ENCODE measurements around the gene KCNF1.

KCNF1 gene

GRCh38 chr2:10940596-10940995 is 28.9 kb downstream of the KCNF1 start:
- 85 to 92% methylated on average over 2 of the region's 2 CpGs for WGBS, 2 experiments

GRCh38 chr2:10941383-10941782 is 29.6 kb downstream of the KCNF1 start:
- H3K4me3 ChIP-seq (ENCODE audit: insufficient read depth, low read depth, low read length) = no peak overlapping the region
- 87 to 88% methylated on average over 3 of the region's 3 CpGs for WGBS, 2 experiments
- no peaks in the 10 kb centered on the region for H3K4me1 ChIP-seq (ENCODE audit: control insufficient read depth, insufficient read depth, low read length)
- no peaks in the 10 kb centered on the region for H3K27me3 ChIP-seq (ENCODE audit: control insufficient read depth, insufficient read depth, low read length, poor library complexity, severe bottlenecking)
- no peak overlapping the region for H3K27ac ChIP-seq (ENCODE audit: insufficient read depth, low read depth, low read length, poor library complexity, severe bottlenecking)
- no peaks in the 10 kb centered on the region for H3K9me3 ChIP-seq (ENCODE audit: control insufficient read depth, low read length)
- H3K36me3 ChIP-seq (ENCODE audit: control insufficient read depth, insufficient read depth, low read length) = no peaks in the 10 kb centered on the region

More at GRCh38 chr2:10940596-10940995, 28.9 kb downstream of the KCNF1 start:
- Histone ChIP-seq H3K36me3 (ENCODE audit: control insufficient read depth, insufficient read depth, low read length) (no peaks in the 10 kb centered on the region), H3K4me1 (ENCODE audit: control insufficient read depth, insufficient read depth, low read length) (peaks cover 7% of the 10 kb centered on the region), H3K27ac (ENCODE audit: insufficient read depth, low read depth, low read length, poor library complexity, severe bottlenecking) (no peak overlapping the region), H3K27me3 (ENCODE audit: control insufficient read depth, insufficient read depth, low read length, poor library complexity, severe bottlenecking) (no peaks in the 10 kb centered on the region), H3K4me3 (ENCODE audit: insufficient read depth, low read depth, low read length) (no peak overlapping the region), H3K9me3 (ENCODE audit: control insufficient read depth, low read length) (no peaks in the 10 kb centered on the region)

GRCh38 chr2:10944799-10945198 is 33.1 kb downstream of the KCNF1 start:
- H3K27ac ChIP-seq (ENCODE audit: insufficient read depth, low read depth, low read length, poor library complexity, severe bottlenecking) = no peak overlapping the region
- no peaks in the 10 kb centered on the region for H3K9me3 ChIP-seq (ENCODE audit: control insufficient read depth, low read length)
- no peaks in the 10 kb centered on the region for H3K36me3 ChIP-seq (ENCODE audit: control insufficient read depth, insufficient read depth, low read length)
- no peaks in the 10 kb centered on the region for H3K27me3 ChIP-seq (ENCODE audit: control insufficient read depth, insufficient read depth, low read length, poor library complexity, severe bottlenecking)
- H3K4me3 ChIP-seq (ENCODE audit: insufficient read depth, low read depth, low read length) = no peak overlapping the region
- 84% methylated on average over 5 of the region's 5 CpGs for WGBS, 2 experiments
- H3K4me1 ChIP-seq (ENCODE audit: control insufficient read depth, insufficient read depth, low read length) = peaks cover 12% of the 10 kb centered on the region

- H3K36me3 ChIP-seq (ENCODE audit: control insufficient read depth, insufficient read depth, low read length) = no peaks in the 10 kb centered on the region
- H3K9me3 ChIP-seq (ENCODE audit: control insufficient read depth, low read length) = no peaks in the 10 kb centered on the region
- no peak overlapping the region for H3K27ac ChIP-seq (ENCODE audit: insufficient read depth, low read depth, low read length, poor library complexity, severe bottlenecking)
- H3K4me1 ChIP-seq (ENCODE audit: control insufficient read depth, insufficient read depth, low read length) = peaks cover 12% of the 10 kb centered on the region
- no peak overlapping the region for H3K4me3 ChIP-seq (ENCODE audit: insufficient read depth, low read depth, low read length)
- WGBS, 2 experiments = 90 to 91% methylated on average over 6 of the region's 6 CpGs
- no peaks in the 10 kb centered on the region for H3K27me3 ChIP-seq (ENCODE audit: control insufficient read depth, insufficient read depth, low read length, poor library complexity, severe bottlenecking)
These were observed 34.7 kb downstream of the KCNF1 start for GRCh38 chr2:10946394-10946793.

GRCh38 chr2:10947005-10947440 is 35.3 kb downstream of the KCNF1 start:
- Histone ChIP-seq H3K9me3 (ENCODE audit: control insufficient read depth, low read length) (no peaks in the 10 kb centered on the region), H3K27me3 (ENCODE audit: control insufficient read depth, insufficient read depth, low read length, poor library complexity, severe bottlenecking) (no peaks in the 10 kb centered on the region), H3K4me3 (ENCODE audit: insufficient read depth, low read depth, low read length) (no peak overlapping the region), H3K4me1 (ENCODE audit: control insufficient read depth, insufficient read depth, low read length) (peaks cover 12% of the 10 kb centered on the region), H3K36me3 (ENCODE audit: control insufficient read depth, insufficient read depth, low read length) (no peaks in the 10 kb centered on the region), H3K27ac (ENCODE audit: insufficient read depth, low read depth, low read length, poor library complexity, severe bottlenecking) (no peak overlapping the region)
- WGBS, 2 experiments = 91% methylated on average over 9 to 10 of the region's 10 CpGs

GRCh38 chr2:10947446-10948187 is 35.9 kb downstream of the KCNF1 start:
- 84% methylated on average over 11 of the region's 11 CpGs for WGBS, 2 experiments
- H3K27me3 ChIP-seq (ENCODE audit: control insufficient read depth, insufficient read depth, low read length, poor library complexity, severe bottlenecking) = no peaks in the 10 kb centered on the region

GRCh38 chr2:10948188-10948564 is 36.4 kb downstream of the KCNF1 start:
- WGBS, 2 experiments = 81 to 84% methylated on average over 7 of the region's 7 CpGs
- no peak overlapping the region for H3K27ac ChIP-seq (ENCODE audit: insufficient read depth, low read depth, low read length, poor library complexity, severe bottlenecking)
- no peaks in the 10 kb centered on the region for H3K27me3 ChIP-seq (ENCODE audit: control insufficient read depth, insufficient read depth, low read length, poor library complexity, severe bottlenecking)
- no peaks in the 10 kb centered on the region for H3K9me3 ChIP-seq (ENCODE audit: control insufficient read depth, low read length)
- H3K36me3 ChIP-seq (ENCODE audit: control insufficient read depth, insufficient read depth, low read length) = no peaks in the 10 kb centered on the region
- no peak overlapping the region for H3K4me3 ChIP-seq (ENCODE audit: insufficient read depth, low read depth, low read length)
- H3K4me1 ChIP-seq (ENCODE audit: control insufficient read depth, insufficient read depth, low read length) = peaks cover 12% of the 10 kb centered on the region

More at GRCh38 chr2:10947446-10948187, 35.9 kb downstream of the KCNF1 start:
- Histone ChIP-seq H3K9me3 (ENCODE audit: control insufficient read depth, low read length) (no peaks in the 10 kb centered on the region), H3K36me3 (ENCODE audit: control insufficient read depth, insufficient read depth, low read length) (no peaks in the 10 kb centered on the region), H3K4me3 (ENCODE audit: insufficient read depth, low read depth, low read length) (no peak overlapping the region), H3K4me1 (ENCODE audit: control insufficient read depth, insufficient read depth, low read length) (peaks cover 12% of the 10 kb centered on the region), H3K27ac (ENCODE audit: insufficient read depth, low read depth, low read length, poor library complexity, severe bottlenecking) (no peak overlapping the region)

- H3K9me3 ChIP-seq (ENCODE audit: control insufficient read depth, low read length) = no peaks in the 10 kb centered on the region
- H3K4me3 ChIP-seq (ENCODE audit: insufficient read depth, low read depth, low read length) = no peak overlapping the region
- H3K27me3 ChIP-seq (ENCODE audit: control insufficient read depth, insufficient read depth, low read length, poor library complexity, severe bottlenecking) = no peaks in the 10 kb centered on the region
- no peak overlapping the region for H3K27ac ChIP-seq (ENCODE audit: insufficient read depth, low read depth, low read length, poor library complexity, severe bottlenecking)
- H3K4me1 ChIP-seq (ENCODE audit: control insufficient read depth, insufficient read depth, low read length) = peaks cover 12% of the 10 kb centered on the region
- H3K36me3 ChIP-seq (ENCODE audit: control insufficient read depth, insufficient read depth, low read length) = no peaks in the 10 kb centered on the region
- 93 to 94% methylated on average over 15 of the region's 15 CpGs for WGBS, 2 experiments
These were observed 37.0 kb downstream of the KCNF1 start for GRCh38 chr2:10948606-10949230.

- H3K36me3 ChIP-seq (ENCODE audit: control insufficient read depth, insufficient read depth, low read length) = no peaks in the 10 kb centered on the region
- no peaks in the 10 kb centered on the region for H3K27me3 ChIP-seq (ENCODE audit: control insufficient read depth, insufficient read depth, low read length, poor library complexity, severe bottlenecking)
- H3K27ac ChIP-seq (ENCODE audit: insufficient read depth, low read depth, low read length, poor library complexity, severe bottlenecking) = no peak overlapping the region
- no peak overlapping the region for H3K4me3 ChIP-seq (ENCODE audit: insufficient read depth, low read depth, low read length)
- H3K4me1 ChIP-seq (ENCODE audit: control insufficient read depth, insufficient read depth, low read length) = peaks cover 12% of the 10 kb centered on the region
- H3K9me3 ChIP-seq (ENCODE audit: control insufficient read depth, low read length) = no peaks in the 10 kb centered on the region
- WGBS, 2 experiments = 82 to 86% methylated on average over 1 of the region's 1 CpG
These were observed 38.1 kb downstream of the KCNF1 start for GRCh38 chr2:10949835-10950234.

- Histone ChIP-seq H3K4me3 (ENCODE audit: insufficient read depth, low read depth, low read length) (no peak overlapping the region), H3K9me3 (ENCODE audit: control insufficient read depth, low read length) (no peaks in the 10 kb centered on the region), H3K4me1 (ENCODE audit: control insufficient read depth, insufficient read depth, low read length) (peaks cover 12% of the 10 kb centered on the region), H3K36me3 (ENCODE audit: control insufficient read depth, insufficient read depth, low read length) (no peaks in the 10 kb centered on the region), H3K27ac (ENCODE audit: insufficient read depth, low read depth, low read length, poor library complexity, severe bottlenecking) (no peak overlapping the region), H3K27me3 (ENCODE audit: control insufficient read depth, insufficient read depth, low read length, poor library complexity, severe bottlenecking) (no peaks in the 10 kb centered on the region)
- WGBS, 2 experiments = 85 to 87% methylated on average over 9 of the region's 9 CpGs
These were observed 40.1 kb downstream of the KCNF1 start for GRCh38 chr2:10951558-10952414.

Measured in ectodermal cell (in vitro differentiated cells).